Measurements from ENCODE around the gene ADSL.

Gene ADSL

DNA sequence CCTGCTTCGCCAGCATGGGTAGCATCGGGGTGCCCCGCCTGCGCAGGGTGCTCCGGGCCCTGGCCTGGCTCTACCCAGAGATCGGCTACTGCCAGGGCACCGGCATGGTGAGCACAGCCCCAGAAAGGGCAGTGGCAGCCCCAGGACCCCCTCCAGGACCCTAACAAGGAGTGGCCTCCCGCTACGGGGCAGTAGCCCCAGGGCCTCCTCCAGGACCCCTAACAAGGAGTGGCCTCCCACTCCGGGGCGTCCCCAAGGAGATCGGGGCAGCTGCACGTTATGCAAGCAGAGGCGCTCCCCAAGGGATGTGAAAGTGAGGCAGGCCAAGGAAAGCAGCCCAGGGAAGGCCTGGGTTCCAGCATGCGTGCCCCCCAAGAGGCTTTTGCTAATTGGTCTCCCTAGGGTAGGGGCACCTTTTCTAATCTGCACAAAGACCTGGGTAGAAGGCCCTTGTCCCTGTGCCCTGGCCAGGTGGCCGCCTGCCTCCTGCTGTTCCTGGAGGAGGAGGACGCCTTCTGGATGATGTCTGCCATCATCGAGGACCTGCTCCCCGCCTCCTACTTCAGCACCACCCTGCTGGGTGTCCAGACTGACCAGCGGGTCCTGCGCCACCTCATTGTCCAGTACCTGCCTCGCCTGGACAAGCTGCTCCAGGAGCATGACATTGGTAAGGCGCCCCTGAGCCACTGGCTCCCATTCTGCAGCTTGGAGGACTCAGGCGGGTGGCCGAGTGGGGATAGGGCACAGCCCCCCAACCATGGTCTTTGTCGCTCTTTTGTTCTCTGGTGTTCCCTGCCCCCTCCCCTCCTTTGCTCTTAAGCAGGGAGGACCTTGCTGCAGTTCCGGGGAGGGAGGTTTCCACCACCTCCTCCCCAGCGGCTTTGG lies 59.1 kb downstream of the ADSL start:
- TF ChIP-seq, protein P1, sequence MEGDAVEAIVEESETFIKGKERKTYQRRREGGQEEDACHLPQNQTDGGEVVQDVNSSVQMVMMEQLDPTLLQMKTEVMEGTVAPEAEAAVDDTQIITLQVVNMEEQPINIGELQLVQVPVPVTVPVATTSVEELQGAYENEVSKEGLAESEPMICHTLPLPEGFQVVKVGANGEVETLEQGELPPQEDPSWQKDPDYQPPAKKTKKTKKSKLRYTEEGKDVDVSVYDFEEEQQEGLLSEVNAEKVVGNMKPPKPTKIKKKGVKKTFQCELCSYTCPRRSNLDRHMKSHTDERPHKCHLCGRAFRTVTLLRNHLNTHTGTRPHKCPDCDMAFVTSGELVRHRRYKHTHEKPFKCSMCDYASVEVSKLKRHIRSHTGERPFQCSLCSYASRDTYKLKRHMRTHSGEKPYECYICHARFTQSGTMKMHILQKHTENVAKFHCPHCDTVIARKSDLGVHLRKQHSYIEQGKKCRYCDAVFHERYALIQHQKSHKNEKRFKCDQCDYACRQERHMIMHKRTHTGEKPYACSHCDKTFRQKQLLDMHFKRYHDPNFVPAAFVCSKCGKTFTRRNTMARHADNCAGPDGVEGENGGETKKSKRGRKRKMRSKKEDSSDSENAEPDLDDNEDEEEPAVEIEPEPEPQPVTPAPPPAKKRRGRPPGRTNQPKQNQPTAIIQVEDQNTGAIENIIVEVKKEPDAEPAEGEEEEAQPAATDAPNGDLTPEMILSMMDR (IDR thresholded peaks at IDR 0.05; ENCODE audit: insufficient read depth, low read depth, low read length, missing control alignments): no peak
- H3K4me3 ChIP-seq (ENCODE audit: low read length): no peak overlapping the region
- no peak for DNase-seq (ENCODE audit: low read depth)

DNA sequence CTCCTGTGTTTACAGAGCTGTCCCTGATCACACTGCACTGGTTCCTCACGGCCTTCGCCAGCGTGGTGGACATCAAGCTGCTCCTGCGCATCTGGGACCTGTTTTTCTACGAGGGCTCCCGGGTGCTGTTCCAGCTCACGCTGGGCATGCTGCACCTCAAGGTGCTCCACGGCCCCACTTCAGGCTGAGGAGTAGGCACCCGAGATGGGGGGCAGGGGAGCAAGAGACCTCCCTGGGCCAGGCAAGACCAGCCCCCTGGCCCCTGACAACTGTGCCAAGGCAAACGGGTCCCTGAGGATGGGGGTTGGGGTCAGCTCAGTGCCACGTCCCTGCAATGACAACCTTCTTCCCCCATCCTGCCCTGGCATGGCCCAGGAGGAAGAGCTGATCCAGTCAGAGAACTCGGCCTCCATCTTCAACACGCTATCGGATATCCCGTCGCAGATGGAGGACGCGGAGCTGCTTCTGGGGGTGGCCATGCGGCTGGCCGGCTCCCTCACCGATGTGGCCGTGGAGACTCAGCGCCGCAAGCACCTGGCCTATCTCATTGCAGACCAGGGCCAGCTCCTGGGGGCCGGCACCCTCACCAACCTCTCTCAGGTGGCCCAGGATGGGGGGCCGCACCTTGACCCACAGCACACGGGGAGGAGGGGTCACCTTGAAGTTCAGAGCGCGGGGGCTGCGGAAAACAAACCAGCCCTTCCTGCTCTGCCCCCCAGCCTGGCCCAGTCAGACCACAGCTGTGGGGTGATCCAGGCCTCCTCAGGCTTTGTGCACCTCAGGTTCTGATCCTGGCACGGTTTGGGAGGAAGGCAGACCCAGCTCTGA lies 60.0 kb downstream of the ADSL start:
- DNase-seq (ENCODE audit: low read depth): no peak
- no peak overlapping the region for H3K4me3 ChIP-seq (ENCODE audit: low read length)
- TF ChIP-seq, protein P1 (IDR thresholded peaks at IDR 0.05; ENCODE audit: insufficient read depth, low read depth, low read length, missing control alignments): no peak

DNA sequence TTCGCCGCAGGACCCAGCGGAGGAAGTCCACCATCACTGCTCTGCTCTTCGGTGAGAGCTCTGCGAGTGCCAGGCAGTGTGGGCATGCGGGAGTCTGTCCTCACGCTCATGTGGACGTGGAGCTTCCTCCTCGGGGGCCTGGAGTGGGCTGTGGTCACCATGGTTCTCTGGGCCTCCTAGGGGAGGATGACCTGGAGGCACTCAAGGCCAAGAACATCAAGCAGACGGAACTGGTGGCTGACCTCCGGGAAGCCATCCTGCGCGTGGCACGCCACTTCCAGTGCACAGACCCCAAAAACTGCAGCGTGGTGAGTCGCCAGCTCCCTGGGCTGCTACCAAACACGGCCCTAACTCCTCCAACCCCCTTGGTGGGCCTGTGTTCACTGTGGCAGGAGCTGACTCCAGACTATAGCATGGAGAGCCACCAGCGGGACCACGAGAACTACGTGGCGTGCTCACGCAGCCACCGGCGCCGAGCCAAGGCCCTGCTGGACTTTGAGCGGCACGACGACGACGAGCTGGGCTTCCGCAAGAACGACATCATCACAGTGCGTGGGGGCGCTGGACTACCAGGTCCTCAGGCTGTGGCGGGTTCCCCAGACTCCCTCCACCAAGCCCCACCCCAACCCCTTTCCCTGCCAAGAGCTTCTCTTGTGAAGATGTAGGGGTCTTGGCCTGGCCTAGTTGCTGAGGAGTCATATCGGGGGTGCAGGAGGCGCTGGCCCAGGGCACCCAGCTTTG lies 60.9 kb downstream of the ADSL start:
- TF ChIP-seq, protein P1 (IDR thresholded peaks at IDR 0.05; ENCODE audit: insufficient read depth, low read depth, low read length, missing control alignments): no peak
- no peak for DNase-seq (ENCODE audit: low read depth)
- no peak overlapping the region for H3K4me3 ChIP-seq (ENCODE audit: low read length)

DNA sequence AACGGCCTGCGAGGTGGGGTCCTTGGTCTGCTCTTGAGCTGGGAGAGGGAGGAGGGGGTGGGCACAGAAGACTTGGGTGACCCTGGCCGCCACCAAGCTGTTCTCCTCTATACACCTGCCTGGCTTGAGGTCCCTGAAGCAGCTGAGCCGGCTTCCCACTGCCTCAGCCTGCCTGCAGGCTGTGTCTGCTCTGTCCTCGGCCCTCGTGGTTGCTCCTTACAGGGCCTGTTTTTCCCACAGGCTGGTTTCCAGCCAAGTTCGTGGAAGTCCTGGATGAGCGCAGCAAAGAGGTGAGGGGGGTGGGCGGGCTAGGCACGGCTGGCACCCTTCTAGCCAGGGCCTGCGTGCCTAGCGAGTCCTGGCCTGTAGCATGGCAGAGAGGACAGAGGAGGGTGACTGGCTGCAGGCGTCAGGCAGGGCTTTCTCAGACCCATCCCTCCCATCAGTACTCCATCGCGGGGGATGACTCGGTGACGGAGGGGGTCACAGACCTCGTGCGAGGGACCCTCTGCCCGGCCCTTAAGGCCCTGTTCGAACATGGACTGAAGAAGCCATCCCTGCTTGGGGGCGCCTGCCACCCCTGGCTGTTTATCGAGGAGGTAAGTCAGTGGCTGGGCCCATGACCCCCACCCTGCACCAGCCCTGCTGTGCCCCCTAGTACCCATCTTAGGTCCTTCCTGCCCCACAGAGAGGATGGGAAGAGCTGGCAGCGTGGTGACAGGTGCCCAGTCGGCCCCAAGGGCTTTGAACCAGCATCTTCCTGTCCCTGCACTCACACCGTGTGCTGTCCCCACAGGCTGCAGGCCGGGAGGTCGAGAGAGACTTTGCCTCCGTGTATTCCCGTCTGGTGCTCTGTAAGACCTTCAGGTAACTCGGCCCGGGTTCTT lies 61.8 kb downstream of the ADSL start:
- TF ChIP-seq, protein P1 (IDR thresholded peaks at IDR 0.05; ENCODE audit: insufficient read depth, low read depth, low read length, missing control alignments): no peak
- peak; percentile 58 for DNase-seq (ENCODE audit: low read depth)

DNA sequence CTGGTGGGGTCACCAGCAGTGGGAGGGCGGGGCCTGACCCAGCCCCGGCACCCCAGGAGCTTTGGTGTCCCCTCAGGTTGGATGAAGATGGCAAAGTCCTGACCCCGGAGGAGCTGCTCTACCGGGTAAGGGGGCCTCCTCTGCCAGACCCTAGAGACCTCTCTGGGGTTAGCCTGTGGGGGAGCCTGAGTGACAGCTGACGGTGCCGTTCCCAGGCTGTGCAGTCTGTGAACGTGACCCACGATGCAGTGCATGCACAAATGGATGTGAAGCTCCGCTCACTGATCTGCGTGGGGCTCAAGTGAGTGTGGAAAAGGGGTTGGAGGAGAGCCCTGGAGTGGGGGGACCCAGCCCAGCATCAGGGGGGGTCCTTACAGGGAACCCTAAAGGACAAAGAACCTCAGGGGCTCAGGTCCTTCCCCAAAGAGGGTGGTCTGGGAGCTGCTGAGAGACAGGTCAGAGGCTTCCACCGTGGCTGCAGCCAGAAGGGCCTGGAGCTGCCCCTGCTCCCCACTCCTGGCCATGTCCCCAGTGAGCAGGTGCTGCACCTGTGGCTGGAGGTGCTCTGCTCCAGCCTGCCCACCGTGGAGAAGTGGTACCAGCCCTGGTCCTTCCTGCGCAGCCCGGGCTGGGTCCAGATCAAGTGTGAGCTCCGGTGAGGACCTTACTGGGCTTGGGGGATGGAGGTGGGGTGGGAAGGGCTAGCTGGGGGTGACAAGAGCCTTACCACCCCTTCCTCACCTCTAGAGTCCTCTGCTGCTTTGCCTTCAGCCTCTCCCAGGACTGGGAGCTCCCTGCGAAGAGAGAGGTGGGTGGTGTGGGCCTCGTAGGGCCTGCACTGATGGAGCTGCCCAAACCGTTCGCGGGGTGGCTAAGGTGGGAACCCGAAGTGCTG lies 62.7 kb downstream of the ADSL start:
- TF ChIP-seq, protein P1 (IDR thresholded peaks at IDR 0.05; ENCODE audit: insufficient read depth, low read depth, low read length, missing control alignments): no peak
- DNase-seq (ENCODE audit: low read depth): no peak

More for the DNA sequence above, 61.8 kb downstream of the ADSL start:
- no peak overlapping the region for H3K4me3 ChIP-seq (ENCODE audit: low read length)

More for the DNA sequence above, 62.7 kb downstream of the ADSL start:
- no peak overlapping the region for H3K4me3 ChIP-seq (ENCODE audit: low read length)

Data from epithelial cell of esophagus (primary cell).